HG03521 (cell line): ENCODE results near the gene MYOZ1.

Experiments
- ATAC-seq: cut with Tn5 transposase; IDR thresholded peaks from one replicate; pipeline ENCODE4 v1.9.1; 2021; ENCODE audit warnings: mild to moderate bottlenecking, moderate library complexity; ENCODE audit not compliant: unreplicated experiment

The MYOZ1 gene

DNA sequence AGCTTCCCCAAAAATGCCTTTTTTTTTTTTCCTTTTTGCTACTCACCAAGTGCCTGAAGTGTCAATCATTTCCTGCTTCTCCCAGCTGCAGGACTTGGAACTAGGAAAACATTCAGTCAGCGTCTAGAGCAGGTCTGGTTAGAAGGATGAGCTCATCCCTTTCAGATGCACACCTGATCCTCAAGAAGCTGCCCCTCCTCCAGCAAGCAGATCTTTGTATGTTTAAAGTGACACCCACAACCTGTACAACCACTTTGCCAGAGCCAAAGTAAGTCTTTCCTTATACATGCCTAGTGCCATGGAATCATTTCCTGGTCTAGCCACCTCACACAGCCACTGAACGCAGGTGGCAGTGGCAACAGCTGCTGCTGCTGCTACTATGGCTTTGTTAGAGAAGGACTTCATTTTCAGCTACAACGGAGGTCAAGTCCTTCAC lies 39.8 kb downstream of the MYOZ1 start:
- no peak for ATAC-seq

DNA sequence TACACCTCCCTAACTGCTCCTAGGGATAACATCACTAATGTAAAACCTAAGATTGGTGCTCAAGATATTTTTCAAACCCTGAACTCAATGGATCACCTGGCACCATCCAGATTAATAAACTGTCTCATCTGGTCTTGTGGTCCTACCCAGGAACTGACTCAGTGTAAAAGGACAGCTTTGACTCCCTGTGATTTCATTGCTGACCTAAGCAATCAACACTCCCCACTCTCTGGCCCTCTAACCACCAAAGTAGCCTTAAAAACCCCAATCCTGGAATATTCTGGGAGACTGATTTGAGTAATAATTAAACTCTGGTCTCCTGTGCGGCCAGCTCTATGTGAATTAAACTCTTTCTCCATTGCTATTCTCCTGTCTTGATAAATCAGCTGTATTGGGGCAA lies 43.9 kb downstream of the MYOZ1 start:
- no peak for ATAC-seq

DNA sequence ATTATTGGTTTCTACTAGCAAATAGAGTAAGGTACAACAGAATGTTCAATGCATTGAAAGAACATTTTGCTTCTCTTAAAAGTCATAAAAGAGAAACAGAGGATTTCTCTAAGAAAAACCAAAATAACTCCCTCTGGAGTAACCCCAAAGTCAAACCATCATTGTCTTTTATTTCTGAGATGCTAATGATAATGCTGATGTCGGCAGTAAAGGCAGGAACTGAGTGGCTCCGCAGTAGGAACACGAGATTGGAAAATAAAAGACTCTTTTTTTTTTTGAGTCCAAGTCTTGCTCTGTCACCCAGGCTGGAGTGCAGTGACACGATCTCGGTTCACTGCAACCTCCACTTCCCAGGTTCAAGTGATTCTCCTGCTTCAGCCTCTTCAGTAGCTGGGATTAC lies 47.5 kb downstream of the MYOZ1 start:
- ATAC-seq: no peak

DNA sequence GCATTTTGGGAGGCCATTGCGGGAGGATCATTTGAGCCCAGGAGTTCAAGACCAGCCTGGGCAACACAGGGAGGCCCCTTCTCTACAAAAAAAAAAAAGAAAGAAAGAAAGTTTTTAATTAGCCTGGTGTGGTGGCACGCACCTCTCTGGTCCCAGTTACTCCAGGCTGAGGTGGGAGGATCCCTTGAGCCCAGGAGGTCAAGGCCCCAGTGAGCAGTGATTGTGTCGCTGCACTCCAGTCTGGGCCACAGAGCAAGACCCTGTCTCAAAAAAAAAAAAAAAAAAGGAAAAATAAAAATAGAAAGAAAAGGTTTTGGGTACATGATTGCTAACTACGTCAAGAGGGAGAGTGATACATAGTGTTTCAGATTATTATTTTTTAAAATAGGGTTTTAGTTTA lies 48.2 kb downstream of the MYOZ1 start:
- ATAC-seq: no peak

DNA sequence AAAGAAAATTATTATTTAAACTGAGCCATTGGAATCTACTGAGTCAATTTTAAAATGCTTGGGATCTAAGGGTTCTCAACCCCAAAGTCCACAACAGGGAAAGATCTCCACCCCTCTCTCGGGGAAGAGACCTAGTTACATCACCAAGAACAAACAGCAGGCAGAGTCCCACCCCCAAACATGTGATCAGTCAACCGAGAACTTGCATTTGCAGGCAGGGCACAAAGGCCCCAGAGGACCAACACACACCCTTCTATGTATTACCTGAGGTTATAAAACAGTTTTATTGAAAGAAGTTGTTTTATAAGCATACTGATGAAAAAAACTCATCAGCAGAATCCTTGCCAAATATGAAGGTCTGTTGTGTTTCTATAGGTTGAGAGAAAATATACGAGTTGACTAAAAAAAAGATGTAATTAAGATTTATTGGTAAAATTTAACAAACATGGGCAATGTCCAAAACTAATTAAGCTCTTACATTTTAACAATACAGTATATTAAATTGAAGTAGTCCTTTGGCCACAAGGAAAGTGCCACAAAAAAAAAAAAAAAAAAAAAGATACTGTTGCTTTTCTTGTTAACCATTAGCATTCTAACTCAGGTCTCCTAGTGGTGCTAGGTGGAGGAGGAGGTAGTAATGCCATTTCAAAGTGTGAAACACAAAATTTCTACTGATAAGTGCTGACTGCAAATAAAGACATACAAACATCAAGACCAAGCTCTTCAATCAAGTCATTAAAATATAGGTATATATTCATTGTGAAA lies 49.2 kb downstream of the MYOZ1 start:
- no peak for ATAC-seq

DNA sequence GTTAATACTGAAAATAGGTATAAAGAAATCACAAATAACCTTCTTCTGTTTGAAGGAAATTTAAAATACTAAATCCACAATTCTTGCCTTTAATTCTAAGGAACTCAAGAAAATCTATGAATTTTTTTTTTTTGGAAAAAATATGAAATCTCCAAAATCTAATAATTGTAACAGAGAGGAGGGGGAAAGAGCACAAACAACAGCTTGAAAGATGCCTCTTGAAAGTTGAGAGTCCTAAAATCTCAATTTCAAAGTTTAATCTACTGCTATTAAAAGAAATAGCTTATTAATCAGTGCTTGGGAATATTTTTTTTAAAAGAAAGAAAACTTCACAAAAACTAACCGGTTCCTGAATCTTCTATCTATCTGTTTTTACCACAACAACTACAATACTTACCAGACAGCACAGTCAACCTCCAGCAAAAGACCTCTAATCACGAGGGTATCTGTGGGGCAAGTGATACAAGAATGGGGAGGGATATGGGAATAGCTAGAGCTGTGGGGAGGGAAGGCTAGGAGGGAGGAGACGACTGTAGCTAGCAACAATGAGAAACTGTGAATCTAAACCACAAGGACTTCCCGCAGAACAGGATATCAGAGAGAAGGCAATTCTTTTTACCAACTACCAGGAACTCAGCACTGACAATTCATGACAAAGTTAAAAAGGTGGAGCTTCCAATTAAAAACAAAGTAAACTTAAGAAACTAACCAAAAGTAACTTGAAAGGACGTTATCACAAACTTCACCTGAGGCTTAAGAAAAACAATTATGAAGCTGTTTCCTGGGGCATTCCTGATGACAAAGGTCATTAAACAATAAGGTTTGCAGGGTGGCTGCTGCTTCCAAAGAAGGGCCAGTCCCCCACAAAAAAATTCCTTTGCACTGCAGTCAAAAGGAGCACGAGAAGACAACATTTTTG lies 50.1 kb downstream of the MYOZ1 start, which contains the start of gene USP54:
TSS of gene USP54 (minus strand) at position 462 of the 919 bp plus-strand sequence. CDS start 15,684 bp downstream, outside the sequence.
- no peak for ATAC-seq

DNA sequence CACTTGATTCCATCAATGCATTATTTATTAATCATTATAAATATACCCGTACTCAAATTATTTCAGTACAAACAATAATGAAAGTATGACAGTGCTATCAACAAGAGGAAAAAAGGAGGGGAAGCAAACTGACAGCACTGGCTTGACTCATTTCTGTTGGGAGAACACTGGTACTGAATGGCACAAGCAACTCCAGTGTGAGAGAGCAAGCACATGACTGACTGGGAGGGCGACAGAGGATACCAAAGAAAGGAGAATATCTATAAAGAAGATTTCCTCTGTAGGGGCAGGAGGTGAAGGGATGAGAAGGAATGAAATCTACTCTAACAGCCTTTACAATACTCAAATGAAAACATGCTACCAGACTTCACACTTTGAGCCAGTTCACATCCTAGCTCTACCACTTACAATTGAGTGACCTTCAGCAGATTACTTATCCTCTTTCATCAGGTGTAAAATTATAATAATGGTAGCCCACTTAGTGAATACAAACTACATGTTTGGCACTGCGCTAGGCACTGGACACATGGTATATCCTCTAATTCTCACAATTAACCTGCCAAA lies 51.6 kb downstream of the MYOZ1 start:
- no peak for ATAC-seq

DNA sequence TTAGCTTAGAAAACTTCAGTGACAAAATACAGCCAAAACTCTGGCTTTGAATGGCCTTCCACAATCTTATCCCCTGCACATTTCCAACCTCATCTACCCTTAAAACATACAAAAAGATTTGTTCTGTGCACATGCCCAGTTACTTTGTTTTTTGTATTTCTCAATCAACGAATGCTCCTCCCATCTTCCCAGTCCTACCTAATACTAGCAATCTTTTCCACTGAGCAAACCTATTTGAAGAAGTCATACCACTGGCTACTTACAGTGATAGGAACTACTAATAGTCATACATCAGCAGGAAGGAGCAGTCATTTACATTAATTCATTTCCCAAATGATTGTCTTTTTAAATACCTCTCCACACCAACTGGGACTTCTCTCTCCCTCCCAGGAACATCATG lies 52.6 kb downstream of the MYOZ1 start:
- ATAC-seq: no peak

DNA sequence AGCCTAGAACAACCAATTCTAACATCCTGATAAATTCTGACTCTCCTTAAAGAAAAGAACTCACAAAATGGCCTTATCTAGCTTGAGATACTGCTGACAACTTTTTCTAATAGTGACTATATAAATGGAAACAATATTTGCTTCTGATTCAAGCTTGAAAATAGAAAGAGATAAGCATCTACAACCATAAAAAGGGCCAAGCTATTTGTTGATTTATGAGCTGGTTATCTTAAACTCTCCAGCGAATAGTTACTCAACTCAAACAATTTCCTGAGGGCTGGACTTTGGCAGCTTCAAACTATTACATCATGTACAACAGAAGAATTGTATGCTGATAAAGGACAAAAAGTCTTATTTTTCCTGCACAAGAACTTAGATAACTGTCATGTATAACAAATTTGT lies 54.7 kb downstream of the MYOZ1 start:
- no peak for ATAC-seq

DNA sequence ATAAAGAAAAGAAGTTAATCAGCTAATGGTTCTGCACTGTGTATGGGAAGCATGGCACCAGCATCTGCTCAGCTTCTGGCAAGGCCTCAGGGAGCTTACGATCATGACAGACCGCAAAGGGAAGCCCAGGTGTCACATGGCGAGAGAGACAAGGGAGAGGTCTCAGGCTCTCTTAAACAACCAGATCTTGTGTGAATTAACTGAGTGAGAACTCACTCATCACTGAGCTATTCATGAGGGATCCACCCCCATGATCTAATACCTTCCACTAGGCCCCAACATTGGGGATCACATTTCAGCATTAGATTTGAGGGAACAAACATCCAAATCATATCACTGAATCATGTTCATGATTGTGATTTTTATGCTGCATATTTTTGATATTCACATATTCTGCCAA lies 55.9 kb downstream of the MYOZ1 start:
- no peak for ATAC-seq

DNA sequence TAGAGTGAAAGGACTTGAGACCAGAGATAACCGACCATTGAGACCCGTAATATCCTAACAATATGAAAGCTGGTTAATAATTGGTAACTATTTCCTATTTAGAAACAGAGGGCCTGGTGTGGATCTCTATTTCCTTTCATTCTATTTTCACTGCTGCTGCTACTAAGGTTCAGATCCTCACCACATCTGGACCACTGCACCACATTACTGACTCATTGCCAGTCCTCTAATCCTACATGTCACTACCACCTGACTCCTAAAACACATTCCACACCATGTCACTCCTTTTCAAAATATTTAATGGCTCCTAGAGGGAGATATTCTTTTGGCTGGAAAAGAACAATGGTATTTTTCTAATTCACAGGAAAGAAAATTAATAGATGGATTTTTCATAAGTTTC lies 56.5 kb downstream of the MYOZ1 start:
- ATAC-seq: no peak

DNA sequence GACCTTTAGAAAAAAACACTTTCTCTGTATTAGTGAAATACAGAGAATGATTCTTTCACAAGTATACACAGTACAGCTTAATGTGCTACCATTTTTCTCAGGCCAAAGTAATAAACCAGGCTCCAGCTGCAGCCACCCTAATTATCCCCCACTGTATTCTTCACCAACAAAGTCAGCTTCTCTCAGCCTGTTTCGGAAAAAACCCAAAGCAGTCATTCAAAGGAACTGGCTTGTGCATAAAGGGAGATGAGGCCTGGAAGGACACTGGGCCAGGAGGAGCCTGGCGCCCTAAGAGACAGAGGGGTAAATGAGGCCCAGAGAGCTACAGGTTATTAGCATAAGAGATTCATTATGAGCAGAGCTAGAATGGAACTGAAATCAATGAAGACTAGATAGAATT lies 59.4 kb downstream of the MYOZ1 start:
- no peak for ATAC-seq
